IPS-20b (cell line): ENCODE data around the gene S100A7A.
"Not testable (repeated sequence)": the region's sequence is repeated elsewhere in the genome, so short reads cannot be mapped to it uniquely, and the experiment has no call there.

Source experiments
- H3K27ac ChIP-seq: one replicate; pipeline ENCODE4 v1.5.1; 2013; ENCODE audit warnings: low read length
- H3K27me3 ChIP-seq: 2 replicates; pipeline ENCODE4 v1.6.1; 2013; ENCODE audit warnings: mild to moderate bottlenecking, low read length, inconsistent platforms; ENCODE audit not compliant: insufficient read depth
- H3K36me3 ChIP-seq: 2 replicates; pipeline ENCODE4 v1.6.1; 2013; ENCODE audit warnings: low read depth, mild to moderate bottlenecking, inconsistent platforms, low read length, moderate library complexity; ENCODE audit not compliant: insufficient read depth
- H3K4me1 ChIP-seq: 2 replicates; pipeline ENCODE4 v1.6.1; 2013; ENCODE audit warnings: mild to moderate bottlenecking, control low read depth, inconsistent platforms, low read length, moderate library complexity; ENCODE audit not compliant: insufficient read depth
- H3K4me3 ChIP-seq: 2 replicates; pipeline ENCODE4 v1.5.1; 2013; ENCODE audit warnings: mild to moderate bottlenecking, low read length, inconsistent platforms
- H3K9ac ChIP-seq: 2 replicates; pipeline ENCODE4 v1.6.1; 2013; ENCODE audit warnings: low read depth, mild to moderate bottlenecking, inconsistent platforms, low read length, moderate library complexity
- H3K9me3 ChIP-seq: 2 replicates; pipeline ENCODE4 v1.6.1; 2013; ENCODE audit warnings: mild to moderate bottlenecking, low read depth, low read length, inconsistent platforms; ENCODE audit not compliant: insufficient read depth

Gene S100A7A

DNA sequence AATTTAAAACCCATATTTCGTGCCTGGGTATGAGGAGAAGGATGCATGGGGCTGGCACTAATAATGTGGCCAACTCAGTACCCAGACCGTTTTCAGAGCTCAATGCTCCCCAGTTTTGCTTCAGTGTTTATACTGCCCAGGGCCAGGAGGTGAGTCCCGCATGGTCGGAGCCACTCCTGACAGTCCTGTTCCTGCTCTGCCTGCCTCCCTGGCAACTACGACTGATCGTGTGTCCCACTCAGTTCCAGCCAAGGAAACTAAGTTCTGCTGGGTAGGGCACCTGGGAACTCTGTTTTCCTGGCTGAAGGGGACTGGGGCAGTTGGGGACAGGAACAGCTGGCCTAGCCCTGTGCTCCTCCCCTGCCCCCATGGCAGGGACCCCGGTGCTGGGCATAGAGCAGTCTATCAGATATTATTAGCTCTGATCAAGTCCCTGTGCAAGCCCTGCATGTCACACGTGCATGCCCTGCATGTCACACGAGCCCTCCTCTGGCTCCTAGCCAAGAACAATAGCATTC, 25.0 kb downstream of the S100A7A start:
- no peaks in the 10 kb centered on the region; the same call in 1 of the 2 replicates for H3K27me3 ChIP-seq
- no peaks in the 10 kb centered on the region for H3K36me3 ChIP-seq
- H3K4me3 ChIP-seq: no peak overlapping the region
- H3K4me1 ChIP-seq: no peaks in the 10 kb centered on the region
- no peak overlapping the region for H3K27ac ChIP-seq
- H3K9me3 ChIP-seq: no peaks in the 10 kb centered on the region
- H3K9ac ChIP-seq: no peak overlapping the region

DNA sequence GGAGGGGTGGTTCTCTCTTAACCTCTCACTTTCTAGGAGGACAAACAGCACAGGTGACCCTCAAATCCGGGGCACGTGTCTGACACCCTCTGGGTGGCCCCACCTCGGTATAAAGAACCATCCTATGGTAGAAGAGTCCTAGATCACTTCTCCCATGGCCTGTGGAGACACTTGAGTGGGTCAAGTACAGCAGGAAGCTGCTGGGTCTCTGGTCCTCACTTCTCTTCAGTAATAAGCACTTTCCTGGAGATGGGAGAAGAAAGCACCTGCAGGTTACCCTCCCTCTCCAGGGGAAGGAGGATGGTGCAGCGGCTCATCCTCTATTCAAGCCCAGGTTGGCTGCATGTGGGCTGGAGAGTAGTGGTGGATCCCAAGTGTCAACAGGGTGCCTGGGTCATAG, 27.2 kb downstream of the S100A7A start:
- Histone ChIP-seq H3K36me3 (no peaks in the 10 kb centered on the region), H3K4me3 (no peak overlapping the region), H3K27ac (no peak overlapping the region), H3K4me1 (no peaks in the 10 kb centered on the region), H3K9me3 (no peaks in the 10 kb centered on the region), H3K9ac (no peak overlapping the region), H3K27me3 (no peaks in the 10 kb centered on the region; the same call in 1 of the 2 replicates)

DNA sequence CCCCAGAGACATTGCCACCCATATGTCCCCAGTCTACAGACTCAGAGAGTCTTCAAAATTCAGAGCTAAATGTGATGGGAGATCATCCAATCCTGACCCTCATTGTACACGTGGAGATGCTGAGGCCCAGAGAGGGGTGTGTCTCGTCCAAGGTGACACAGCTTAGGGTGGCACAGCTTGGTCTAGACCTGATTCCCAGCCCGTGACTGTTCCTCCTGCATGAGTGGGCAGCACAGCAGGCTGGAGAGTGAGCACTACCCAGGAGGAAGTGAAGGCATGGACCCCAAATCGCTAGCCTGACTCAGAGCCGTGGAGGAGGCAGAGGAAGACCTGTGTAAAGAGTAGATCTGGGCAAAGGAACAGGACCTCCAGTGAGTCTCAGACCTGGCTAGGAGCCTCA, 27.8 kb downstream of the S100A7A start:
- H3K4me1 ChIP-seq: no peaks in the 10 kb centered on the region
- no peaks in the 10 kb centered on the region for H3K9me3 ChIP-seq
- no peak overlapping the region for H3K4me3 ChIP-seq
- no peaks in the 10 kb centered on the region; the same call in 1 of the 2 replicates for H3K27me3 ChIP-seq
- H3K36me3 ChIP-seq: no peaks in the 10 kb centered on the region
- H3K27ac ChIP-seq: no peak overlapping the region
- no peak overlapping the region for H3K9ac ChIP-seq

DNA sequence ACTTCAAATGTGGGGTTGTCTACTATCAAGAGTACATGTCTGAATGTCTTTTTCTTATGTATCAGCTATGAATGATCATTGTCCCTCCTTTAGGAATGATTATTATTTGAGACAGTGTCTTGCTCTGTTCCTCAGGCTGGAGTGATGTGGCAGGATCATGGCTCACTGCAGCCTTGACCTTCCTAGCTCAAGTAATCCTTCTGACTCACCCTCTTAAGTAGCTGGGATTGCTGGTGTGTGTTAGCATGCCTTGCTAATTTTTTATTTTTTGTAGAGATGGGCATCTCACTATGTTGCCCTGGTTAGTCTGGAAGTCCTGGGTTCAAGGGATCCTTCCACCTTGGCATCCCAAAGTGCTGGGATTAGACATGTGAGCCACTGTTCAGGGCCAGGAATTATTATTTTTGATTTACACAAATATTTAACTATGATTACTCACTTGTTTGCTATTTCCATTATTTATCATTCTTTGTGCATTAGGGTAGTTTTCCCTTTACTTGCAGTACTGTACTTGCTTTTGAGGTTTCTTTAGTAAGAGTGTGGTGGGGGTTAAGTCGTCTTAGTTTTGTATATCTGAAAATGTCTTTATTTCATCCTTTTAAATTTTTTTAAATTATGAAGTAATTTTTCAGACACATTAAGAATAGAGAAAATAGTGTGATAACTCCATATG, 31.3 kb downstream of the S100A7A start:
- Histone ChIP-seq H3K27ac (no peak overlapping the region), H3K27me3 (no peaks in the 10 kb centered on the region; the same call in 1 of the 2 replicates), H3K36me3 (no peaks in the 10 kb centered on the region), H3K4me3 (no peak overlapping the region), H3K4me1 (no peaks in the 10 kb centered on the region), H3K9ac (no peak overlapping the region), H3K9me3 (no peaks in the 10 kb centered on the region)

- H3K27me3 ChIP-seq: not testable (repeated sequence)
Observed at GRCh38 chr1:153448851-153449250, 32.5 kb downstream of the S100A7A start.

GRCh38 chr1:153456396-153456795, 40.1 kb downstream of the S100A7A start:
- Histone ChIP-seq H3K4me3 (no peak overlapping the region), H3K9ac (no peak overlapping the region), H3K27me3 (no peaks in the 10 kb centered on the region), H3K27ac (no peak overlapping the region), H3K9me3 (no peaks in the 10 kb centered on the region), H3K36me3 (no peaks in the 10 kb centered on the region), H3K4me1 (no peaks in the 10 kb centered on the region)

More at GRCh38 chr1:153448851-153449250, 32.5 kb downstream of the S100A7A start:
- not testable (repeated sequence) for H3K9ac ChIP-seq, H3K9me3 ChIP-seq, H3K4me1 ChIP-seq, H3K4me3 ChIP-seq, H3K36me3 ChIP-seq, H3K27ac ChIP-seq

- Histone ChIP-seq H3K27ac (no peak overlapping the region), H3K4me1 (no peaks in the 10 kb centered on the region), H3K27me3 (no peaks in the 10 kb centered on the region), H3K9ac (no peak overlapping the region), H3K9me3 (no peaks in the 10 kb centered on the region), H3K4me3 (no peak overlapping the region), H3K36me3 (no peaks in the 10 kb centered on the region)
Observed at GRCh38 chr1:153459655-153460054, 43.3 kb downstream of the S100A7A start.

- no peak within 1 kb of the TSS for H3K9ac ChIP-seq
- no peaks in the 10 kb centered on the region for H3K9me3 ChIP-seq
- H3K36me3 ChIP-seq: no peaks in the 10 kb centered on the region
- H3K4me1 ChIP-seq: no peaks in the 10 kb centered on the region
- H3K27ac ChIP-seq: no peak within 1 kb of the TSS
- no peaks in the 10 kb centered on the region for H3K27me3 ChIP-seq
- no peak within 1 kb of the TSS for H3K4me3 ChIP-seq
Observed at GRCh38 chr1:153460551-153460950, 44.2 kb downstream of the S100A7A start, which contains the start of gene S100A7. Gene S100A7 (minus strand): TSS chr1:153460651. CDS start chr1:153459013, 1,638 bp downstream.

DNA sequence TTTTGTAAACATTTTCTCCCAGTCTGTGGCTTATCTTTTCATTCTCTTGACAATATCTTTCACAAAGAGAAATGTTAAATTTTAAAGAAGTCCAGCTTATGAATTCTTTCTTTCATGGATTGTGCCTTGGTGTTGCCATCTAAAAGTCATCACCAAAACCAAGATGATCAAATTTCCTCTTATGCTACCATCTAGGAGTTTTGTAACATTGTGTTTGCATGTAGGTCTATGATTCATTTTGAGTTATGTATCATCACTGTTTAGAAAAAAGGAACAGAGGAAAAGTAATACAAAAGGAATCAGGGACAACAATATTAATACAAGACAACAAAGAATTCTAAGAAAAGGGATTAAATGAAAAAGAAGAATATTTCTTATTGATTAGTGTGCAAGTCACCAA, 46.4 kb downstream of the S100A7A start:
- H3K4me1 ChIP-seq, H3K9ac ChIP-seq, H3K27me3 ChIP-seq, H3K9me3 ChIP-seq, H3K27ac ChIP-seq, H3K4me3 ChIP-seq, H3K36me3 ChIP-seq: not testable (repeated sequence)

- Histone ChIP-seq H3K4me3 (peak overlapping the region; percentile 30; the same call in 1 of the 2 replicates), H3K36me3 (no peaks in the 10 kb centered on the region), H3K27me3 (no peaks in the 10 kb centered on the region), H3K27ac (no peak overlapping the region), H3K9me3 (no peaks in the 10 kb centered on the region), H3K9ac (peak overlapping the region; percentile 30; the same call in 1 of the 2 replicates), H3K4me1 (peaks cover 5% of the 10 kb centered on the region; the same call in 1 of the 2 replicates)
Observed at GRCh38 chr1:153465811-153466636, 49.7 kb downstream of the S100A7A start.

- H3K36me3 ChIP-seq: no peaks in the 10 kb centered on the region
- no peak overlapping the region for H3K4me3 ChIP-seq
- H3K27me3 ChIP-seq: no peaks in the 10 kb centered on the region
- H3K9me3 ChIP-seq: 0 out of 2 replicates have a peak, but pooled peaks cover 5% of the 10 kb centered on the region
- H3K9ac ChIP-seq: peak overlapping the region; percentile 30; the same call in 1 of the 2 replicates
- H3K4me1 ChIP-seq: peaks cover 5% of the 10 kb centered on the region; the same call in 1 of the 2 replicates
- H3K27ac ChIP-seq: no peak overlapping the region
Observed at GRCh38 chr1:153466908-153467307, 50.6 kb downstream of the S100A7A start.
